HG02642 (cell line): ENCODE measurements around the gene ISOC1.
A peak's percentile ranks its signal among the peaks of the same experiment; 100 is the strongest.

Experiments used
- ATAC-seq: cut with Tn5 transposase; IDR thresholded peaks from one replicate; pipeline ENCODE4 v1.9.1; 2021; ENCODE audit warnings: mild to moderate bottlenecking; ENCODE audit not compliant: unreplicated experiment, poor library complexity

Gene ISOC1

GRCh38 chr5:129094924-129095899 is 663 bp downstream of the ISOC1 start:
- ATAC-seq = peak; percentile 60

- no peak for ATAC-seq
Measured at GRCh38 chr5:129096382-129096991, 1.9 kb downstream of the ISOC1 start.

GRCh38 chr5:129097498-129098296 is 3.1 kb downstream of the ISOC1 start:
- no peak for ATAC-seq

- ATAC-seq = no peak
Measured at GRCh38 chr5:129098488-129099183, 4.1 kb downstream of the ISOC1 start.

- no peak for ATAC-seq
Measured at GRCh38 chr5:129099184-129099569, 4.6 kb downstream of the ISOC1 start.

- ATAC-seq = no peak
Measured at GRCh38 chr5:129101794-129102193, 7.2 kb downstream of the ISOC1 start.

- no peak for ATAC-seq
Measured at GRCh38 chr5:129103397-129103796, 8.8 kb downstream of the ISOC1 start.

GRCh38 chr5:129104915-129105455 is 10.4 kb downstream of the ISOC1 start:
- ATAC-seq = no peak

- ATAC-seq = no peak
Measured at GRCh38 chr5:129107637-129108036, 13.1 kb downstream of the ISOC1 start.

GRCh38 chr5:129110742-129111141 is 16.2 kb downstream of the ISOC1 start:
- ATAC-seq = no peak

GRCh38 chr5:129111351-129111750 is 16.8 kb downstream of the ISOC1 start:
- ATAC-seq = no peak

GRCh38 chr5:129112295-129112694 is 17.7 kb downstream of the ISOC1 start:
- ATAC-seq = no peak

GRCh38 chr5:129113867-129114266 is 19.3 kb downstream of the ISOC1 start:
- ATAC-seq = no peak

GRCh38 chr5:129114539-129115193 is 20.1 kb downstream of the ISOC1 start:
- no peak for ATAC-seq

GRCh38 chr5:129115680-129116079 is 21.1 kb downstream of the ISOC1 start:
- ATAC-seq = no peak

GRCh38 chr5:129116797-129117196 is 22.2 kb downstream of the ISOC1 start:
- no peak for ATAC-seq

- no peak for ATAC-seq
Measured at GRCh38 chr5:129118405-129118804, 23.9 kb downstream of the ISOC1 start.

GRCh38 chr5:129118826-129119225 is 24.3 kb downstream of the ISOC1 start:
- ATAC-seq = no peak

- ATAC-seq = peak; percentile 85
Measured at GRCh38 chr5:129120158-129120581, 25.6 kb downstream of the ISOC1 start.
